HG03139 (cell line): ENCODE measurements around the gene C1QC.

Experiments used
- ATAC-seq: cut with Tn5 transposase; IDR thresholded peaks from one replicate; pipeline ENCODE4 v1.9.1; 2021; ENCODE audit not compliant: unreplicated experiment

The C1QC gene

GRCh38 chr1:22619252-22619651 is 24.2 kb upstream of the C1QC start:
- ATAC-seq, result no peak

DNA sequence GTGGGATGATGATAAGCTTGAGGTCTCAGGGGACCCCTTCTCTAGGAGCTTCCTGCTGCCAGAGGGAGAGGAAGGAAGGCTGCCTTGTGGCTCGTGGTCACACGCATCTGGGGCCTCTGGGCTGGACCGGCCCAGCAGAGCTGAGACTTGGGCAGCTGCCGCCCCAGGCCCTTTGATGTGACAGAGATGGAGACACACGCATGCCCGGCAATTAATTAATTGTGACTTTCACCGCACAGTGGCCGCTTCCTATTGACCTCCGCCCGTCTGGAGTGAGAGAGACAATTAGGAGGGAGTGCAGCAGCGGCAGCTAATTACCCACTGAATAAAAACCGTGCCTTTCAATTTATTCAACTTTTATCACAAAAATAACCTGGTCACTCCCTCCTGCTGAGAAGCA is 23.6 kb upstream of the C1QC start:
- ATAC-seq, result no peak

DNA sequence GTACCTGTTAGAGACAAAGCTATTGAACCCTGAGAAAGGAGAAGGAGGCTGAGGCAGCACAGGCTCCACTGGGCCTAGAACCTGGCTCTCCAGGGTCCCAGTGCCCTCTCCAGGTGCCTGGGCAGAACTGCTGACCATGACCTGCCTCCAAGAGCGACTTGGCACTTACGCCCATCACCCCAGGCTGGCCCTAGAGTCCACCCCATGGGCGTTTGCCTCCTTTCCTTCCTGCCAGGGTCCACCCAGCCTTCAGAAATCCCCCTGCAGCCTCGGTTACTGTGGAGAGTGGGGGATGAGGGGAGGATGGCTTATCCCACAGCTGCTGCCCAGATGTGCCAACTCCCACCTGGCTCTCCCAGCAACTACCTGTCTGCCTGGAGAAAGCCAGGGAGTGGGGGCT is 21.7 kb upstream of the C1QC start:
- ATAC-seq, result no peak

DNA sequence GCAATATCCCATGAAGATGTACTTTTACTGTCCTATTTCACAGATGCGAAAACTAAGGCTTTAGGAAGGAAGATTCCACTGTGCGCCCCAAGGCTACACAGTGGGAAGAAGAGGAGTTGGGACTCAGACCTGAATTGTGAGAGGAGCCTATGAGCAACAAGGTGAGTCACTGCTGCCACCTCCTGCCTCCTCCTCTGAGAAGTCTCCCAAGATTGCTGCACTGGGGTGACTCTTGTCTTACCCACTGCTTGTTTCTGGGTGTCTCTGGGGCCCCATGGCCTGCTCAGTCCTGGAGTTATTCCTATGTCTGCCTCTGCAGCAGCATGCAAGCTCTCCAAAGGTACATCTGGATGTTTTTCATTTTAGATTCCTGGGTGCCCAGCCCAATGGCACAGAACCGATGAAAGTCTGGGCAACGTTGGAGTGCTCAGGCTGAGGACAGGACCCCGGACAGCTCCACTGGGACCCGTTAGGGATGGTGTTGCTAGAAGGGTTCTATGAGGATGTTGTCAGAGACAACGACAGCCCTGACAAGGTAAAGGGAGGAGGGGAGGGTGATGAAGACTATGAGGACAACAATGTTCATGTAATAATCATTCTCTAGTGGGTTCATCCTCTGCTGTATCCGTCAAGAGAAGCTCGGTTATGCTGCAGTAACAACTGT is 18.0 kb upstream of the C1QC start:
- no peak for ATAC-seq

- no peak for ATAC-seq
Measured at GRCh38 chr1:22626237-22627157, 16.9 kb upstream of the C1QC start.

- ATAC-seq, result no peak
Measured at GRCh38 chr1:22627331-22627730, 16.1 kb upstream of the C1QC start.

DNA sequence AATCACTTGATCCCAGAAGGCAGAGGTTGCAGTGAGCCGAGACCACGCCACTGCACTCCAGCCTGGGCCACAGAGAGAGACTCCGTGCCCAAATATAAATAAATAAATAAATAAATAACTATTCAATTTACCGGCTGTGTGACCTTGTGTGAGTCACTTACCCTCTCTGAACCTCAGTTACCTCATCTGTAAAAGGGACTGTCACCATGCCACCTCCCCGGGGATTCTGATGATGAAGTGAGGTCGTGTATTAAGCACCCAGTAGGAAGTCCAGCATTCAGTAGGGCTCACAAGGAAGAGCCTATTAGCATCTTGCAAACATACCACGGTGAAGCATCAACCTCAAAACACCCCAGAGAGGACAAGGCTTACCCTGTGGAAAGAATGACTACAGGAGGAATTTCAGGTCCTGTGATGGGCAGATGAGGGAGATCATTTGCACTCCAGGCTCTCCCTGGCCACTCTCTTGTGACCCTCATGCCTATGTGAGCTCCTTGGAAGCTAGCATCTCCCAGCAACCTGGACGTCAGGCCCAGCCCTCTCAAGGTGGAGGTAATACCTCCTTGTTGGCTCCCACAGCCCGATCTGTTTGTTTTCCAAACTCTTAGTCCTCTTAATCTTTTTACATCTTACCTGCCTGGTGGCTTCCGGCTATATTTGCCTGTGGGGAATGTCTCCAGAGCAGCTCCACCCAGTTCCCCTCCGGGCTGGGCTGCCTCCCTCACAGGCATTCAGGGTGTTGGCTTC is 14.6 kb upstream of the C1QC start:
- ATAC-seq, result no peak

GRCh38 chr1:22629886-22630285 is 13.5 kb upstream of the C1QC start:
- ATAC-seq, result no peak

DNA sequence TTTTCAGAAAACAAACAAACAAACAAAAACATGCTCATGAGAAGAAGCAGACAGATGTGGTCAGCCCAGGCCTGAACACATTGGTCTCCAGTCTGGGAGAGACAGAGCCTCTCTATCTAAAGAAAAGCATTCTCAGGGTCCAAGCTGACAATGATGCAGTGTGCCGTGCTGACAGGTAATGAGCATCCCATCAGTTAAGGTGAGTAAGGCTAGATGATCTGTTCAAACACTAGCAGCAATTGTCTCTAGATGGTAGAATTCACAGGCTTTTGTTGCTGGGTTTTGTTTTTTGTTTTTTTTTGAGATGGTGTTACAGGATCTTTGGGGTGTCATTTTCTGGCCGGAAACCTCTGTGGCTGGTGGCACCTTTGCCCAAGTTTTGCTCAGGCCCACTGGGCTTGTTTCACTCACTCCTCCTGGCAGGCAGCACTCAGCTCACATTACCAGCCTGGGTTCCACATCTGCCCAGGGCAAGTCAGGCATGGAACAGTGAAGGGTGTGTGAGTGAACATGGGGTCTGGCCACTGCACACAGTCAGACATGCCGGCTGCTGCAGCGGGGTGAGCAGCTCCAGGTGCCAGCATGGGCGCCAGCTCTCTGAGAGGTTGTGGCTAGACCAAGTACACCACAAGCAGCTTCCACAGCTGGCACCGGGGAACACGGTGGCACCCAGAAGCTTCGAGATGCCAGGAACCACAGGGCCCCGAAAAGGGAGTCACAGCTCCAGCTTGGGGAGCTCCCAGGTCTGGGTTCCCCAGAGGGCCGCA is 9.6 kb upstream of the C1QC start:
- ATAC-seq, result no peak

DNA sequence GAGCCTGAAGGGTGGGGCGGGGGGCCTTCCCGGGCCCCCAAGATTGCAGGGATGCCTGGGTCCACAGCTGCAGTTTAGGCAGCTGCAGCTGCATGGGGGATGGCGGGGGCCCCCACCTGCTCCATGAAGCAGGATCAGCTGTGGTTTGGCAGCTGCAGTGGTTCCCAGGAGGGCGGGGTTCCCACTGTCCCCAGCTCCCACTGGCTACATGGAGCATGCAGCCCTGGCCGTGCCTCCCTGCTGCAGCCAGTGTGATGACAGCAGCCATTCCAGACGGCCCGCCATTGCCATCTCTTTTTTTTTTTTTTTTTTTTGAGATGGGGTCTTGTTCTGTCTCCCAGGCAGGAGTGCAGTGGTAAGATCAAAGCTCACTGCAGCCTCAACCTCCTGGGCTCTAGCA is 8.0 kb upstream of the C1QC start:
- no peak for ATAC-seq

GRCh38 chr1:22636353-22636752 is 7.1 kb upstream of the C1QC start, which contains the start of gene C1QA:
Gene C1QA (plus strand): TSS chr1:22636628. CDS start chr1:22637617, 989 bp downstream.
- no peak for ATAC-seq

GRCh38 chr1:22636927-22637326 is 6.5 kb upstream of the C1QC start:
- no peak for ATAC-seq

- no peak for ATAC-seq
Measured at GRCh38 chr1:22637907-22638445, 5.5 kb upstream of the C1QC start.

DNA sequence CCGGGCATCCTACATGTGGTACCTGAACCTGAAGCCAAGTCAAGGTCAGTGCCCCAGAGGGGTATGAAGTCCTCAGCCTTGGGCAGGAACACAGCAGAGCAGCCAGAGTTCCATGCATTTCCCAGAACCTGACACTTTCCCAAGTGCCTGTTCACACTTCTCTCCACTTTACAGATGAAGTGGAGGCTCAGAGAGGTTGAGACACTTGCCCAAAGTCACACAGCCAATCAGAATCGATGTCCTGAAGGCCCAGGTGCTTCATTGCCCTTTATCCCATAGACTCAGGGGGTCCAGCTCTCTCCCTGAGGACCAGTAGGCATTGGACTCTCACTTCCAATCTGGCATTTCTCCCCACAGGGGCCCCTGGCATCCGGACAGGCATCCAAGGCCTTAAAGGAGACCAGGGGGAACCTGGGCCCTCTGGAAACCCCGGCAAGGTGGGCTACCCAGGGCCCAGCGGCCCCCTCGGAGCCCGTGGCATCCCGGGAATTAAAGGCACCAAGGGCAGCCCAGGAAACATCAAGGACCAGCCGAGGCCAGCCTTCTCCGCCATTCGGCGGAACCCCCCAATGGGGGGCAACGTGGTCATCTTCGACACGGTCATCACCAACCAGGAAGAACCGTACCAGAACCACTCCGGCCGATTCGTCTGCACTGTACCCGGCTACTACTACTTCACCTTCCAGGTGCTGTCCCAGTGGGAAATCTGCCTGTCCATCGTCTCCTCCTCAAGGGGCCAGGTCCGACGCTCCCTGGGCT is 4.8 kb upstream of the C1QC start:
- ATAC-seq, result no peak

DNA sequence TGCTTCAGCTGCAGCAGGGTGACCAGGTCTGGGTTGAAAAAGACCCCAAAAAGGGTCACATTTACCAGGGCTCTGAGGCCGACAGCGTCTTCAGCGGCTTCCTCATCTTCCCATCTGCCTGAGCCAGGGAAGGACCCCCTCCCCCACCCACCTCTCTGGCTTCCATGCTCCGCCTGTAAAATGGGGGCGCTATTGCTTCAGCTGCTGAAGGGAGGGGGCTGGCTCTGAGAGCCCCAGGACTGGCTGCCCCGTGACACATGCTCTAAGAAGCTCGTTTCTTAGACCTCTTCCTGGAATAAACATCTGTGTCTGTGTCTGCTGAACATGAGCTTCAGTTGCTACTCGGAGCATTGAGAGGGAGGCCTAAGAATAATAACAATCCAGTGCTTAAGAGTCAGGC is 4.1 kb upstream of the C1QC start:
- no peak for ATAC-seq

DNA sequence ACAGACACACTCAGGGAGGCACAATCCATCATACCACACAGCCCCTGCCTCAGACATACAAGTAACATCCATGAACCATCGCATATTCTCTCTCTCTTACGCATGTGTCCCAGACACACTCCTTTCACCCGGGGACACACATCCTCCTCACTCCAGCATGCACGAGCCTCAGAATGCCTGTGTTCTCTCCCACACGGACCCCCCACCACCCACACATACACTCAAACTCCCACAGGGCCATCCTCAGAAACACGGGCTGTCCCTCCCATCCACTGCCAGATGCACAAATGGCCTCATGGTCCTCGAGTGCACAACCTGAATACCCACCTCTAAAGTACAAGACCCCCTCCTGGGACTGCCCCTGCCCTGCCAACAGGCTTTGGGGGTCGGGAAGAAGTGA is 2.2 kb upstream of the C1QC start:
- no peak for ATAC-seq

DNA sequence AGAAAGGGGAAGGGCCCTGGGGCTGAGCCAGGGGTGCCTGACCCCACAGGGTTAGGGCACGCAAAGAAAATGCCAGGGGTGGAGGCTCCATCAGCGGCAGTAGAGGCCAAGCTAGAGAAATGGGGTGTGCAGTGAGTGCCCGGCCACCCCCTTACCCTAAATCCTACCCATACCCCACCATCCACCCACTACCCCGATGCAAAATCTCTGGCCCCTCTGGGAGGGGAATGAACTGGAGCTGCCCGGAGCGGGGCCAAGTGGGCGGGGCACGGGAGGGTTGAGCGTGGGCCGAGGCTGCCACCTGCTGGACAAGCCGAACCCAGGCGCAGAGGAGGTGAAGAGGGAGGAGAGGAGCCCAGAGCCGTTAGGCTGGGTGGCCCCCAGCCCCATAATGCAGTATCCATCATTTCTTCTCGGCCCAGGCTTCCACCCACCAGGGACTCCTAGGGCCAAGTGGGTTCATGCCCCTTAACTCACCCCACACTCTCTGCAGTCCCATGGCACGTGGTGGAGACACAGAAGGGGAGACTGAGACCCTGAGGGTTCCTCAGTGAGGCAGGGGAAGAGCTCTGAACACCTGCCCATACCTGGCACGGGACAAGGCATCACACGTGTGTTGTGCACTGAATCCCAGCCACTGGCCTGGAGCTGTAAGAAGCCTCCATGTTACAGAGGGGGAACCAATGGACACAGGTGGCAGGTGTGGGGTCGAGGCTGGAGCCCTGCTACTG is 1.4 kb upstream of the C1QC start:
- ATAC-seq, result no peak

- ATAC-seq, result no peak
Measured at GRCh38 chr1:22643928-22644327, 495 bp downstream of the C1QC start.

DNA sequence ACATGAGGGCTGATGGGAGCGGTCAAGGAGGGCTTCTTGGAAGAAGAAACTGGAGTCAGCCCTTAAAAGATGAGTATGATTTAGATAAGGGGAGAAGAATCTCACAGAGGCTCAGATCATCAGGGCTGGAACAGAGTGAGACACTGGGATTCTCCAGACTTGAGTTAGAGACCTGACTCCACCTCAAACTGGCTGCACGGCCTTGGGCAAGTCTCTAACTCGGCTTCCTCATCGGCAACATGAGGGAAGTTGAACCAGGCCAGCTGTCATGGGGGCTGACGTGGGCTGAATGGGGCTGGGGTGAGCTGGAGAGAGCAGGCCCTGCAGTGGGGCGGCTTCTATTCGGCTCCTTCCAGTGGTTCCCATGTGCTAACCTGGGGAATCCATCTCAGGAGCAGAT is 2.5 kb downstream of the C1QC start:
- no peak for ATAC-seq
